GM19240 (cell line): ENCODE data around the gene SORD.
"Not testable (repeated sequence)": the region's sequence is repeated elsewhere in the genome, so short reads cannot be mapped to it uniquely, and the experiment has no call there.

Source experiments
- DNase-seq: peaks from one replicate; pipeline ENCODE4 v3.0.0; 2011; ENCODE audit warnings: low spot score; ENCODE audit not compliant: insufficient read length

The SORD gene

DNA sequence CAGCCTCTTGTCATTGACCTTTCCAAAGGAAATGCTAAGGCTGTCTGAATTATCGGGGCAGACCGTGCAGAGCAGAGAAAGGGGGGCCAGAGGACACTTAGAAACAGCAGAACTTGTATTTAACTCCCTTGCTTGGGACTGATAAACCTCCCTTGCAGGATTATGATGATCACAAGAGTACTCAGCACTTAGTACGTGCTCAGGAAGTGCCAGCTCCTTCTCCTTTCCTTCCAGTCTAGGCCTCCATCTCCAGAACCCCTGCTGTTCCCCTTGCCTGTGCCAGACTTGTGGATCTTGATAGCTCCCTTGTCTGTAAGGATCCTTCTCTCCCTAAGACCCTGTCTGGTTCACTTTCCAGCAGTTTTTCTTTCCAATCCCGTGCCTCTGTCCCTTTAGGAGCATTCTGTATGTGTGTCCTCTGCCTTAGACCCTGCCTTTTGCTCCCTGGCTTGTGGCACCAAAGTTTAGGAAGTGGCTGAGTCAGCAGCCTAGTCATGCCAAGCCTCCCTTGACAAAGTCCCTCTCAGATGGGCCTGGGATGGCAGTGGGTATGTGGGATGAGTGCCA is 747 bp downstream of the SORD start:
- DNase-seq = no peak

- DNase-seq = not testable (repeated sequence)
Observed at GRCh38 chr15:45024649-45025048, 1.7 kb downstream of the SORD start.

- DNase-seq = not testable (repeated sequence)
Observed at GRCh38 chr15:45025627-45026026, 2.6 kb downstream of the SORD start.

DNA sequence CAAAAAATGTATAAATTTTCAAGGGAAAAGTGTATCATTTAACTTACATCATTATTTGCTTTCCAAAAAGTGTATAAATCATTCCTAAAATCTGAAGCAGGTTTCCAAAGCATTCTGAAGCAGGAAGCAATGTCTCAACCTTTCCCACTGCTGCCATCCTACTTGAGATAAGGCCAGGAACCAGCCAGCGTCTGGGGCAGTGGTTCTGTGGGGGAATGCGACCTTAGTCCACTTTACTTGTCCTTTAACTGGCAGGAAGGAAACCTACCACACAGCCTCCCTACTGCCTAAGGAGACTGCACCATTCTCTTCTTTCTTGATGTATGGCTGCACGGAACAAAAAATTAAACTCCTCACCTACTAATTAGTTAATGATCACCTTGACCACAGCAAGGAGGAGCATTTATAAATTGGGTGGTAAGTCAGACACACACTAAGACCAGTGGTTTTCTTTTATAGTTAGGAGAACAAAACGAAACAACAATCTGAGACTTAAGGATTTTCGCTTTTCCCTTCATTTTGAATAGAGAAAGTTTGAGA is 3.7 kb downstream of the SORD start:
- no peak for DNase-seq

- DNase-seq = no peak
Observed at GRCh38 chr15:45027220-45027619, 4.2 kb downstream of the SORD start.

DNA sequence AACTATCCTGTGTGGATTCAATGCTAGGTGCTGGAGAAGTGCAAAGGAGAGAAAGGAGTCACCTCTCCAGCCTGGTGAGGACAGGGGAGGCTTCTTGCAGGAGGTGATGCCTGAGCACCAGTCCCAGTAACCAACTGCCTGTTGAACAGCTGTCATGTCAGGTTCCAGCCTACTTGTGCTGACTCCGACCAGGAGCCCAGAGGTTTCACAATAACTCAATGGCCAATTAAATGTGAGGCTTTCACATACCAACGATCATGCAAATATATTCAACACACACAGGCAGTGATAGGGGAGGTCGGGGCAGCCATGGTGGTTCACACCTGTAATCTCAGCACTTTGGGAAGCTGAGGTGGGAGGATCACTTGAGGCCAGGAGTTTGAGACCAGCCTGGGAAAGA is 7.7 kb downstream of the SORD start:
- DNase-seq = no peak

- DNase-seq = not testable (repeated sequence)
Observed at GRCh38 chr15:45031522-45032028, 8.6 kb downstream of the SORD start.

- not testable (repeated sequence) for DNase-seq
Observed at GRCh38 chr15:45032501-45032900, 9.5 kb downstream of the SORD start.

DNA sequence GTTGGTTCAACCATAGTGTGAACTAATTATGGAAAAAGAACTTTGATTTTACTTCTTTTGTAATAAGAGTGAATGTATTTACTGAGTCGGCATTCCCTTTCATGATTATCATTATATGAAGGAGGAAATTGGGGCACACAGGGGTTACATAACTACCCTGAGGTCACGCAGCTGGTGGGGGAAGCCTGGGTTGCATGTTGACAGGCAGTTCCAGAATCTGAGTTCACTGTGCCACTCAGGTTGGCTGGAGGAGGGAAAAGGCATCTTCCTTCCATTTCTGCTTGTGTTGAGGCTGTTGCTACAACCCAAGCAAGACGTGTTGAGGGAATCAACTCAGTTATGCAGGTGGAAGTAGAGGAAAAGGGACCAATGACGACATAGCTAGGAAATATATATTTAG is 11.1 kb downstream of the SORD start:
- DNase-seq = not testable (repeated sequence)

DNA sequence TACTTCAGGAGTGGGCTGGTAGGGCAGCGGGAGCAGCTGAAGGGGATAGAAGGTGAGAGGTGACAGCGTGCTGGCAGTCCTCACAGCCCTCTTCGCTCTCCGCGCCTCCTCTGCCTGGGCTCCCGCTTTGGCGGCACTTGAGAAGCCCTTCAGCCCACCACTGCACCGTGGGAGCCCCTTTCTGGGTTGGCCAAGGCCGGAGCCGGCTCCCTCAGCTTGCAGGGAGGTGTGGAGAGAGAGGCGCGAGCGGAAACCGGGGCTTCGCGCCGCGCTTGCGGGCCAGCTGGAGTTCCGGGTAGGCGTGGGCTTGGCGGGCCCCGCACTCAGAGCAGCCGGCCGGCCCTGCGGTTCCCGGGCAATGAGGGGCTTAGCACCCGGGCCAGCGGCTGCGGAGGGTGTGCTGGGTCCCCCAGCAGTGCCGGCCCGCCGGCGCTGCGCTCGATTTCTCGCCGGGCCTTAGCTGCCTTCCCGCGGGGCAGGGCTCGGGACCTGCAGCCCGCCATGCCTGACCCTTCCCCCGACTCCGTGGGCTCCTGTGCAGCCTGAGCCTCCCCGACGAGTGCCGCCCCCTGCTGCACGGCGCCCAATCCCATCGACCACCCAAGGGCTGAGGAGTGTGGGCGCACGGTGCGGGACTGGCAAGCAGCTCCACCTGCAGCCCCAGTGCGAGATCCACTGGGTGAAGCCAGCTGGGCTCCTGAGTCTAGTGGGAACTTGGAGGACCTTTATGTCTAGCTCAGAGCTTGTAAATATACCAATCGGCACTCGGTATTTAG is 11.8 kb downstream of the SORD start:
- not testable (repeated sequence) for DNase-seq

GRCh38 chr15:45036812-45037781 is 14.1 kb downstream of the SORD start:
- not testable (repeated sequence) for DNase-seq

GRCh38 chr15:45037936-45038335 is 14.9 kb downstream of the SORD start:
- no peak for DNase-seq

- DNase-seq = not testable (repeated sequence)
Observed at GRCh38 chr15:45040396-45040795, 17.4 kb downstream of the SORD start.

DNA sequence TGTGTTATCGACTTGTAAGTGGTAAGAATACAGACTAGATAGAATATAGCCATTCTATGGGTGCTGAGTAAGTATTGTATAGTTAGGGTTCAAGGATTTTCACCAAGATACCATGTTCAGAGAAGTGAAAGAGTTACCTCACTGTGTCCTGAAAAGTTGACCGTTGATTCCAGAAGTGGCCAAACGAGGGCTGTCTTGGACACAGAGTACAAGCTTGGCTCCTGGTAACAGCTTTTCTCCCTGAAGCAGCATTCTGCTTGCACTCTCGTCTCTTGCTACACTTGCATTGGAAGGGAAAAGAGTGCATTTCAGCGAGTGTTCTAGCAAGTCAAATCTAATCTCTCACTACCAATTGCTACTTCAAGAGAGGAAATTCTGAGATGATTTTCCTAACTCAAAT is 18.5 kb downstream of the SORD start:
- DNase-seq = not testable (repeated sequence)

DNA sequence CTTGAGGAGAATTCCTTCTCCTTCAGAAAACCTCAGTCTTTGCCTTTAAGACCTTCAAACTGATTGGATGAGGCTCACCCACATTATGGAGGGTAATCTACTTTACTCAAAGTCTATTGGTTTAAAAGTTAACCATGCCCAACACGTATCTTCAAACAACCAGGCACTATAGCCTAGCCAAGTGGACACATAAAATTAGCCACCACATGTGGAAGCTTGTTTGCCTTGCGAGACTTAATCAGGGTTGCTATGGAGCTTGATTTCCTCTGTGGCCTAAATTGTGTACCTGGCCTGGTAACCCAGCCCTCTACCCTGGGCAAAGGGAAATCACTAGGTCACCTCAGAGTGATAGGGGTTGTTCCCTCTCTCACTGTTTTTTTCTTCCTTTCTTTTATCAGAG is 19.9 kb downstream of the SORD start:
- DNase-seq = not testable (repeated sequence)

DNA sequence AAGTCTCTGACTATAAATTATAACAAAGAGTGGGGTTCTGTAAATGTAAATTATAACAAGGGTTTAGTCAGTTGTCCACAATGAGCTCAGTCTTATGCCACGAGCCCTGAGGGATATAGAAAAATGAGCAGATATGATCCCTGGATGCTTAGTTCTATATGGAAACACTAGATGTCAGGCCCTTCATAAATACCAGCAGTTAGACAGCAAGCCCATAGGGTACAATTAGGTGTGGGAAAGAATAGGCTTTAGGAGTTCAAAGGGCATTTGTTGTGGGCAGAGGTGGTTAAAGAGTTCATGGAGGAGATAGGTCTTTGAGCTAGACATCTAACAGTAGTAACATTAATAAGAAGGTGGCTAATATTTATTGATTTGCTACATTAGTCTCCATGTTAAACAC is 21.3 kb downstream of the SORD start:
- DNase-seq = not testable (repeated sequence)

DNA sequence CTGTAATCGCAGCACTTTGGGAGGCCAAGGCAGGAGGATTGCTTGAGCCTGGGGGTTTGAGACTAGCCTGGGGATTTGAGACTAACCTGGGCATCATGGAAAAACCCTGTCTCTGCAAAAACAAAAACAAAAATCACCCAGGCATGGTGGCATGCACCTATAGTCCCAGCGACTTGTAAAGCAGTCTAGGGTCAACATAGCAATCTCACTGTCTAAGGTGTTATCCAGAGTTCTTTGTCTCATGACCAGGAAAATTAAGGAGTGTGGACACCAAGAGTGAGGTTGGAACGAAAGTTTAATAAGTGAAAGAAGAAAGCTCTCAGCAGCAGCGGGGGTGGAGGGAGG is 25.4 kb downstream of the SORD start:
- DNase-seq = not testable (repeated sequence)

DNA sequence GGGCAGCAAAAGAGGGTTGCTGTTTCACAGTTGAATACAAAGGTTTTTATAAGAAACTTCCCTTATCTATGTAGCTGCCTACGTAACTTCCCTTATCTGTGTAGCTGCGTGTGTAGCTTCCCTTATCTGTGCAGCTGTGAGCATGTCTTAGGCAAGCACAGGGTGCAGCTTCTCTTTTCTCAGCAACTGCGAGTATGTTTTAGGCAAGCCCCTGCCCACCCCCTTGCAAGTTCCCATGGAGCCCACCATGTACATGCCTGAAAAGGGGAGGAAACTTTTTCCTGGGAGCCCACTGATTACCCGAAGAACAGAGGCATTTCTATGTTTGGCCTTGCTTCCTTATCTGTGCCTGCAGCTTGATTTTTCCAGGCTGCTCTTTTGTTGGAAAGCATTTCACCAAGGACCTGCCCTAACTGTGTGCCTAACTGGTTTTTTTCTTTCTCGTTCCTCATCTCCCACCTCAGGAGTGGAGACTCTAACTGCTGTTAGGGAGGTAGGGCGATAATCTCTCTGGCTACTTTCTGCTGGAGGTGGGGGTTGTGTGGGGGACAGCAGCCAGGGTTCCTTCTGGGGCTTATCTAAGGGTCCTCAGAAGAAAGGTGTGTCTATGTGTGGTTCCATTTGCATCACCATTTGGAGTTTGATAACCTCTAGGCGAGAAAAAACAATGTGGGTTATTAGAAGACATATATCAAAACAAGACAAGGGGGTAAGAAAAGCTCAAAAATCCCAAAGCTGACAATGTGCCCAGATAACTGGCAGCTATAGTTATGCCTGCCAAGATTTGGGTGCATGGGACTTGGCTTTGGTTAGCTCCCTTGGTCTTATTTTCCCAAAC is 26.0 kb downstream of the SORD start:
- no peak for DNase-seq

DNA sequence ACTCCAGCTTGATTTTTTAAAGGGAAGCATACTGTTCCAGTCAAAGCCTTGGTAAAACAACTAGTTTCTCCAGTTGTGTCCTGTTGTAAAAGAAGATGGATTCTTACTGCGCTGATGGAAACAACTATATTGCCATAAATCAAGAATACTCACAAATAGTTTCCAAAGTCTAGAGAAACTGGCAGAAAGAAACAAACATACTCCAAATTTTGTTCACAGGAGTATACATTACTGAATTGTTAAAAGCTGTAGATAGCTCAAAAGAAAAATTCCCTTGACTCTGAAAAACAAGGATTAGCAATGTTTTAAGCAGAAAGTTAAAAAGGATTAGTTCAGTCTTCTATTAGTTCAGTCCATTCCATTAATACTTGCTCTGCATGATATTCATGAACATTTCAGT is 27.6 kb downstream of the SORD start:
- DNase-seq = no peak

DNA sequence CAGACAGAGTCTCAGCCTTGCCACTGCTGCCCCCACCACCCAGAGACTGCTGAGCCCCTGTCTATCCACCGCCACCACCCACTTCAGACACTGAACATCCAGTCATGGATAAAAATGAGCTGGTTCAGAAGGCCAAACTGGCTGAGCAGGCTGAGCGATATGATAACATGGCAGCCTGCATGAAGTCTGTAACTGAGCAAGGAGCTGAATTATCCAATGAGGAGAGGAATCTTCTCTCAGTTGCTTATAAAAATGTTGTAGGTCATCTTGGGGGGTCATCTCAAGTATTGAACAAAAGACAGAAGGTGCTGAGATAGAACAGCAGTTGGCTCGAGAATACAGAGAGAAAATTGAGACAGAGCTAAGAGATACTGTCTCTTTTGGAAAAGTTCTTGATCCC is 29.7 kb downstream of the SORD start:
- not testable (repeated sequence) for DNase-seq
